GM12892 (cell line): ENCODE measurements around the gene PES1.
"Not testable (repeated sequence)": the region's sequence is repeated elsewhere in the genome, so short reads cannot be mapped to it uniquely, and the experiment has no call there.

Source experiments
- DNase-seq: peaks from one replicate; pipeline ENCODE4 v3.0.0; 2011; ENCODE audit not compliant: insufficient read length
- FAIRE-seq: peaks from 2 replicates; lab custom pipeline; 2011; peaks lifted over from hg19 to GRCh38; lab: Jason Lieb, UNC
- POLR2A ChIP-seq: IDR thresholded peaks from 2 replicates; pipeline ENCODE4 v1.6.1; 2011; ENCODE audit warnings: low read depth, low read length, control low read depth
- POLR2AphosphoS5 ChIP-seq: IDR thresholded peaks from 2 replicates; pipeline ENCODE4 v1.6.1; 2011; ENCODE audit warnings: low read depth, low read length, control low read depth
- TAF1 ChIP-seq: IDR thresholded peaks from 2 replicates; pipeline ENCODE4 v1.6.1; 2011; ENCODE audit warnings: low read depth, mild to moderate bottlenecking, control low read depth, low read length, borderline replicate concordance

PES1 gene

DNA sequence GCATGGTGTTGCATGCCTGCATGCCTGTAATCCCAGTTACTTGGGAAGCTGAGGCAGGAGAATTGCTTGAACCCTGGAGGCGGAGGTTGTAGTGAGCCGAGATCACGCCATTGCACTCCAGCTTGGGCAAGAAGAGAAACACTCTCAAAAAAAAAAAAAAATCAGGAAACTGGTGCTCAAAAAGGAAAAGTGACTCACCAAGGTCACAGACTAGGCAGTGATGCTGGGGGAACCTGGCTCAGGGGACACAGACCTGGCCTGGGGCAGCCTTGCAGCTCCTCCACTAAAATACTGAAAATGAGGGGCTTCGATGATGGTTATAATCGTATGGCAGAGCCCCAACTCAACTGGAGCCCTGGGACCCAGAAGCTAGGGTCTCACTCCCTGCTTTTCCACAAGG is 35.8 kb upstream of the PES1 start:
- FAIRE-seq: no peak
- TF ChIP-seq POLR2AphosphoS5 (no peak), POLR2A (no peak), TAF1 (no peak)
- DNase-seq: no peak

DNA sequence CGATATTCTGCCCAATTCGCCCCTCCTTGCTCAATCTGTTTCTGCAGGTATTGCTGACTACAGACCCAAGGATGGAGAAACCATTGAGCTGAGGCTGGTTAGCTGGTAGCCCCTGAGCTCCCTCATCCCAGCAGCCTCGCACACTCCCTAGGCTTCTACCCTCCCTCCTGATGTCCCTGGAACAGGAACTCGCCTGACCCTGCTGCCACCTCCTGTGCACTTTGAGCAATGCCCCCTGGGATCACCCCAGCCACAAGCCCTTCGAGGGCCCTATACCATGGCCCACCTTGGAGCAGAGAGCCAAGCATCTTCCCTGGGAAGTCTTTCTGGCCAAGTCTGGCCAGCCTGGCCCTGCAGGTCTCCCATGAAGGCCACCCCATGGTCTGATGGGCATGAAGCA is 34.7 kb upstream of the PES1 start:
- TF ChIP-seq POLR2AphosphoS5 (no peak), POLR2A (no peak), TAF1 (no peak)
- FAIRE-seq (no peak), DNase-seq (no peak)

GRCh38 chr22:30619909-30620308 is 28.2 kb upstream of the PES1 start:
- not testable (repeated sequence) for FAIRE-seq, DNase-seq

GRCh38 chr22:30617819-30618218 is 26.1 kb upstream of the PES1 start:
- DNase-seq (no peak), FAIRE-seq (no peak)
- no peak for TF ChIP-seq TAF1
- TF ChIP-seq POLR2A: no peak
- TF ChIP-seq POLR2AphosphoS5: no peak

DNA sequence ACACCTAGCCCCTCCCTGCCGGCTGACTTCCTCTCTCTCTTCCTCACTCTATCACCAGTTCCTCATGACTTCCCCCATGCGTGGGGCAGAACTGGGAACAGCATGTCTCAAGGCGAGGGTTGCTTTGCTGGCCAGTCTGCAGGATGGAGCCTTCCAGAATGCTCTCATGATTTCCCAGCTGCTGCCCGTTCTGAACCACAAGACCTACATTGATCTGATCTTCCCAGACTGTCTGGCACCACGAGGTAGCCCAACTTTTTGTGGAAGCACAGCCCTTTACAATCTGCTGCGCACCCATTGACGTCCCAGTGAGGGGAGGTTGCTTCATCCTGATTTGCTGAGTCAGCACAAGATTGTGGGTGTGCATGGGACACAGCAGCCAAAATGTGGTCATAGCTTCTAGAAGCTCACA is 23.8 kb upstream of the PES1 start:
- no peak for DNase-seq
- TF ChIP-seq POLR2A (no peak), TAF1 (no peak), POLR2AphosphoS5 (no peak)
- no peak for FAIRE-seq

GRCh38 chr22:30614879-30615278 is 23.2 kb upstream of the PES1 start:
- no peak for DNase-seq
- no peak for FAIRE-seq

DNA sequence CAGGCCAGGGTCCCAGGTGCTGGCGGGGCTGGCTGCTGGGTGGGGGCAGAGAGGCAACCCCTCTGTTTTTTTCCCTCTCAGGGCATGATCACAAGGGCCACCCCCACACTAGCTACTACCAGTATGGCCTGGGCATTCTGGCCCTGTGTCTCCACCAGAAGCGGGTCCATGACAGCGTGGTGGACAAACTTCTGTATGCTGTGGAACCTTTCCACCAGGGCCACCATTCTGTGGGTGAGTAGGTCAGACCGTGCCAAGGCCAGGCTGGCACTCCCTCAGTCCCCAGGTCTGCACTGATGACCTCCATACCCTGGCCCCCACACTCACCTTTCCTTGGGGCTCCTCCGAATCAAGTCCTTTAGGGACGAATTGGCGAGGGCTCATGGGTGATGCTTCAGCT is 22.6 kb upstream of the PES1 start:
- FAIRE-seq: no peak
- no peak for DNase-seq
- no peak for TF ChIP-seq TAF1

More at GRCh38 chr22:30614879-30615278, 23.2 kb upstream of the PES1 start:
- TF ChIP-seq TAF1: no peak
- no peak for TF ChIP-seq POLR2AphosphoS5
- no peak for TF ChIP-seq POLR2A

- DNase-seq (no peak), FAIRE-seq (no peak)
- no peak for TF ChIP-seq TAF1
- TF ChIP-seq POLR2AphosphoS5: no peak
- no peak for TF ChIP-seq POLR2A
Observed at GRCh38 chr22:30612789-30613188, 21.1 kb upstream of the PES1 start.

GRCh38 chr22:30611197-30611596 is 19.5 kb upstream of the PES1 start:
- no peak for TF ChIP-seq TAF1
- TF ChIP-seq POLR2A: no peak
- no peak for TF ChIP-seq POLR2AphosphoS5
- DNase-seq: no peak
- no peak for FAIRE-seq

DNA sequence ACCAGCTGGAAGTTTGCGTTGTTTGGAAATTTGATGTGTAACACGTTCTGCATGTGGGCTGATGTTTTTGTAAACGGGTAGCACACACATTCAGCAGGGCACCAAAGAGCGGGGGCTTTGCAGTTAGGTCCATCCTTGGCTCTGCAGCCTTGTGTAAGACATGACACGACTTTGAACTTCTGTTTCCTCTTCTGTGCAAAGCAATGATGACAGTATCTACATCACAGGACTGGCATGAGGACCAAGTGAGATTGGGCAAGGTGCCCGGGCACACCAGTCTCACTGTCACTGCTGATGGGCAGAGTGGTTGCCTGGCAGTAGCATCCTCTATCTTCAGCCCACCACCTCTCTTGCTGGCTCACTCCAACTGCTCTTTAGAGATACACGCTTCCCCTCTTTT is 18.6 kb upstream of the PES1 start:
- DNase-seq: no peak
- no peak for TF ChIP-seq TAF1
- TF ChIP-seq POLR2AphosphoS5: no peak
- no peak for TF ChIP-seq POLR2A
- FAIRE-seq: no peak

DNA sequence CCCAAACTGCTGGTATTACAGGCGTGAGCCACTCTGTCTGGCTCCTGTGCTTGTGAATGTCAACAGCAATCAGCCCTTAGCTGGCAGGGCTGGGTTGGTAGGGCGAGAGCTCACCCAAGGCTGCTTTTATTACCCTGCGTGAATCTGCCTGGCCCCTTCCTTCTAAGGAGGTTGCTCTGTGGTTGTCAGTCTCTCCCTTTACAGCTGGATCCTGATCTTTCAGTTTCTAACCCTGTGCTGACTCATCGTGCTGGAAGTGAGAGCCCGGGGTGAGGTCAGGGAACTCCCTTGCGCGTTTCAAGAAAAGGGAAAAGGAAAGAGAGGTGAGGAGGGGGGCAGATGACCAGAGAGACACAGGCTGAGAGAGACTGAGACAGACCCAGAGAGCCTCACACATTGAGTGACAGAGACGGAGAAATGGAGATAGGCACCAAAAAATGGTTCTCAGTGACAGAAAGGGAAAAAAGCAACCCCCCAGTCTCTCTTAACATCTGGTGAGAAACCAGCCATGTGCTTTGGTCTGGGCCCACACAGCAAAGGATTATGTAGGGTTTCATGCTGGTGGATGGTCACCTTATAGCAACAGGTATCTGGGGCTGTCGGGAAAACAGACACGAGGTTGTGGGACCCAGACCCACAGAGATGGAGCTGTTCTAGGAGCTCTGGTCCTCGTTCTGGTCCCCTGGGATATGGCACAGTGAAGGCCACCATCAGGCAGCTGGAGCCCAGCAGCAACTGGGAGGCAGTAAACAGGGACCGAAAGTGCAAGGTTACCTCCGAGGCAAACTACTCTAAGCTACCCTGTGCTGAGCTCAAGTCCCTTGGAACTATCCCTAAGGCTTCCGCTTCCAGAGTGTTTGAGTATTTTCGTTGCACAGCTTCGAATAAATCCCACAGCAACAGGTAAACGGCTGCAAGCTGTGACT is 17.8 kb upstream of the PES1 start:
- FAIRE-seq (peak; percentile 94), DNase-seq (peak; percentile 55)
- TF ChIP-seq POLR2AphosphoS5 (no peak), TAF1 (no peak), POLR2A (no peak)

GRCh38 chr22:30607939-30608338 is 16.2 kb upstream of the PES1 start:
- FAIRE-seq: peak; percentile 79
- no peak for DNase-seq
- TF ChIP-seq POLR2AphosphoS5: no peak
- TF ChIP-seq TAF1: no peak
- TF ChIP-seq POLR2A: no peak

DNA sequence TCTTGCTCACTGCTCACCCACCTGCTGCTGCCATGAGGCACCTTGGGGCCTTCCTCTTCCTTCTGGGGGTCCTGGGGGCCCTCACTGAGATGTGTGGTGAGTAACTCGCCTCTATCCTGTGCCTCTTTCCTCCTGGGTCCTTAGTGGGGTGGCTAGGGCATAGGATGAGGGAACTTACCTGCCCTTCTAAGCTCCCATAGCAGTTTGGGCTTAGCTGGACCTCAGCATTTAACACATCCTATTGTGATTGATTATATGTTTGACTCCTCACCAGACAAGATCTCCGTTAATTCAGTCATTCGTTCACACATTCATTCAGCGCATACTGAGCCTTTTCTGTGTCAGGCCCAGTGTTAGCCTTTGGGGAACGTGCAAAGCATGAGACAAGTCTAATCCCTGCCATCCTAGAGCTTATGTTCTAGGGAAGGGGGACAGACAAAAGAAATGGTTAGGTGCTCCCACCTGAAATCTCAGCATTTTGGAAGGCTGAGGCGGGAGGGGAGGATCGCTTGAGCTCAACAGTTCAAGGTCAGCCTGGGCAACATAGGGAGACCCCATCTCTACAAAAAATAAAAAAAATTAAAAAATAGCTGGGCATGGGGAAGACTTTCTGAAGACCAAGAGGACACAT is 15.7 kb upstream of the PES1 start:
- TF ChIP-seq POLR2A (no peak), TAF1 (no peak), POLR2AphosphoS5 (no peak)
- DNase-seq (no peak), FAIRE-seq (no peak)
